Loucy (cell line): ENCODE data around the gene FAM53B.
A peak's percentile ranks its signal among the peaks of the same experiment; 100 is the strongest.

ENCODE experiments used
- H2AFZ ChIP-seq: fragments of 200-600 bp; sonication (generic); 2 replicates; pipeline ENCODE4 v1.6.0; 2016; ENCODE audit warnings: antibody characterized with exemption, mild to moderate bottlenecking, low read length, moderate library complexity
- H3F3A ChIP-seq: fragments of 200-600 bp; 2 replicates; pipeline ENCODE4 v1.6.0; 2016; ENCODE audit warnings: antibody characterized with exemption, low read depth, mild to moderate bottlenecking
- H3K27me3 ChIP-seq: fragments of 200-600 bp; sonication (generic); 2 replicates; pipeline ENCODE4 v1.6.1; 2014; ENCODE audit warnings: low read length, mild to moderate bottlenecking; ENCODE audit not compliant: insufficient read depth, poor library complexity, severe bottlenecking
- H3K36me3 ChIP-seq: fragments of 200-600 bp; sonication (generic); 2 replicates; pipeline ENCODE4 v1.6.1; 2016; ENCODE audit warnings: low read length; ENCODE audit not compliant: insufficient read depth
- H3K4me1 ChIP-seq: fragments of 200-600 bp; sonication (generic); 2 replicates; pipeline ENCODE4 v1.5.1; 2014; ENCODE audit warnings: low read length, mild to moderate bottlenecking; ENCODE audit not compliant: insufficient read depth, poor library complexity, severe bottlenecking
- H3K4me2 ChIP-seq: fragments of 200-600 bp; sonication (generic); 2 replicates; pipeline ENCODE4 v1.6.0; 2014; ENCODE audit warnings: antibody characterized with exemption, low read length, low read depth, mild to moderate bottlenecking; ENCODE audit not compliant: poor library complexity, severe bottlenecking
- H3K4me3 ChIP-seq: fragments of 200-600 bp; sonication (generic); 2 replicates; pipeline ENCODE4 v1.5.1; 2014; ENCODE audit warnings: low read length, mild to moderate bottlenecking, mixed read lengths; ENCODE audit not compliant: poor library complexity, severe bottlenecking
- H3K79me2 ChIP-seq: fragments of 200-600 bp; sonication (generic); 2 replicates; pipeline ENCODE4 v1.6.1; 2014; ENCODE audit warnings: low read length; ENCODE audit not compliant: insufficient read depth
- H3K9ac ChIP-seq: fragments of 200-600 bp; sonication (generic); 2 replicates; pipeline ENCODE4 v1.6.0; 2014; ENCODE audit warnings: mild to moderate bottlenecking, low read depth, low read length, moderate library complexity; ENCODE audit not compliant: poor library complexity, severe bottlenecking
- H3K9me2 ChIP-seq: fragments of 200-600 bp; sonication (generic); replicated peaks from 2 replicates; pipeline ENCODE4 v1.6.1; 2016; ENCODE audit warnings: low read depth, low read length, mixed read lengths
- H3K9me3 ChIP-seq: fragments of 200-600 bp; sonication (generic); 2 replicates; pipeline ENCODE4 v1.6.1; 2014; ENCODE audit warnings: mild to moderate bottlenecking, antibody characterized with exemption, low read length, low read depth; ENCODE audit not compliant: insufficient read depth
- H4K20me1 ChIP-seq: fragments of 200-600 bp; sonication (generic); 2 replicates; pipeline ENCODE4 v1.6.0; 2014; ENCODE audit warnings: antibody characterized with exemption, low read length, mild to moderate bottlenecking; ENCODE audit not compliant: insufficient read depth, poor library complexity, severe bottlenecking
- EZH2phosphoT487 ChIP-seq: fragments of 200-600 bp; IDR thresholded peaks from 2 replicates; pipeline ENCODE4 v1.6.1; 2018; ENCODE audit warnings: antibody characterized with exemption, mild to moderate bottlenecking, moderate library complexity, borderline replicate concordance
- TF ChIP-seq, protein P1 (sequence below): fragments of 200-600 bp; sonication (generic); conservative IDR thresholded peaks from 2 replicates; pipeline ENCODE4 v1.5.1; 2014; ENCODE audit warnings: mild to moderate bottlenecking, antibody characterized with exemption, low read length

FAM53B gene

DNA sequence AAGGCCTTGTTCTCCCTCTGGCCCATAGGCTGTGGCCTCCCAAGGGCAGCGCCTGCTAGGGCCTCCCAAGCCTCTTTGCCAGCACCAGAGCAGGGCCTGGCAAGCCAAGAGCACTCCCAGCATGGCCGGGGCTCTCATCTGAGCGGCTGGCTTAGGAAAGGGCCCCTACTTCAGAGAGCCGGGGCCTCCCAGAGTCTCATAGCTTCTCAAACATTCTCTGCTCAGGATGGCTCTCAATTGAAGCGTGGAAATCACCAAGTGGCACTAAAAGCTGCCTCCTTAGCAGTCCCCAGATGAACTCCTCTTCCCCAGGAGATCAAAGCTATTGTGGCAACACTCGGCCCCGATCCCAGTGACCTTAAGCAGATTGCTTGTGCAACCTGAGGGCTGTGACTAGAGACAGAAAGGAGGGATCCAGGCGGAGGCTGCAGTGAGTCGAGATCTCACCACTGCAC, 69.4 kb downstream of the FAM53B start:
- no peaks in the 10 kb centered on the region for H3K27me3 ChIP-seq
- peaks cover 14% of the 10 kb centered on the region for H3K4me1 ChIP-seq
- H3K9me3 ChIP-seq = no peaks in the 10 kb centered on the region
- no peaks in the 10 kb centered on the region for H3F3A ChIP-seq
- no peak overlapping the region for H3K4me2 ChIP-seq
- no peak overlapping the region for H3K9ac ChIP-seq
- H2AFZ ChIP-seq = no peak overlapping the region
- no peak for TF ChIP-seq EZH2phosphoT487
- H4K20me1 ChIP-seq = peaks cover 15% of the 10 kb centered on the region
- peaks cover 34% of the 10 kb centered on the region; the same call in 1 of the 2 replicates for H3K36me3 ChIP-seq
- H3K4me3 ChIP-seq = no peak overlapping the region
- peaks cover 84% of the 10 kb centered on the region for H3K79me2 ChIP-seq
- H3K9me2 ChIP-seq = no peaks in the 10 kb centered on the region

DNA sequence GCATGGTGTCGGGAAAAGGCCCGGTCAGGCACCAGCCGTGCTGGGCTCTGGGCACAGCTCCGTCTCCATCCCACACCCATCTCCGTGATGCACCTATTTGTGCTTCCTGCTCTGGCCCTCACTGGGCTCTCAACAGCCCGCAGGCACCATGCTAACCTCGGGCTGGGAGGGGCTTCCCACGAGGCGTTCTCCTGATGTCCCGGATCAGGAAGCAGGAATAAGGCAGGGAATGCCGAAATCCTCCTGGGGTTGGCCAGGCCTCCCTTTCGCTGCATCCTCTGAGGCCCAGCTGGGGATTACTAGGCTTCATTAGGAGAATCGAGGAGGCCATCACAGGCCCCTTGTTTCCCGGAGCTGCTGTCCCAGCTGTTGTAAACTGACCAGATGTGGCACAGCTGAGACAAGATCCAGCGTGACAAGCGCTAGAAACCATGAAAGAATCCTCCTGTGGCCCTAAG, 72.0 kb downstream of the FAM53B start:
- no peaks in the 10 kb centered on the region for H3K9me3 ChIP-seq
- no peak for TF ChIP-seq EZH2phosphoT487
- TF ChIP-seq, protein P1, sequence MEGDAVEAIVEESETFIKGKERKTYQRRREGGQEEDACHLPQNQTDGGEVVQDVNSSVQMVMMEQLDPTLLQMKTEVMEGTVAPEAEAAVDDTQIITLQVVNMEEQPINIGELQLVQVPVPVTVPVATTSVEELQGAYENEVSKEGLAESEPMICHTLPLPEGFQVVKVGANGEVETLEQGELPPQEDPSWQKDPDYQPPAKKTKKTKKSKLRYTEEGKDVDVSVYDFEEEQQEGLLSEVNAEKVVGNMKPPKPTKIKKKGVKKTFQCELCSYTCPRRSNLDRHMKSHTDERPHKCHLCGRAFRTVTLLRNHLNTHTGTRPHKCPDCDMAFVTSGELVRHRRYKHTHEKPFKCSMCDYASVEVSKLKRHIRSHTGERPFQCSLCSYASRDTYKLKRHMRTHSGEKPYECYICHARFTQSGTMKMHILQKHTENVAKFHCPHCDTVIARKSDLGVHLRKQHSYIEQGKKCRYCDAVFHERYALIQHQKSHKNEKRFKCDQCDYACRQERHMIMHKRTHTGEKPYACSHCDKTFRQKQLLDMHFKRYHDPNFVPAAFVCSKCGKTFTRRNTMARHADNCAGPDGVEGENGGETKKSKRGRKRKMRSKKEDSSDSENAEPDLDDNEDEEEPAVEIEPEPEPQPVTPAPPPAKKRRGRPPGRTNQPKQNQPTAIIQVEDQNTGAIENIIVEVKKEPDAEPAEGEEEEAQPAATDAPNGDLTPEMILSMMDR = no peak
- H3K4me2 ChIP-seq = no peak overlapping the region
- H3K27me3 ChIP-seq = no peaks in the 10 kb centered on the region
- H3F3A ChIP-seq = no peaks in the 10 kb centered on the region
- H3K9ac ChIP-seq = no peak overlapping the region
- no peak overlapping the region for H2AFZ ChIP-seq
- no peak overlapping the region for H3K4me3 ChIP-seq
- peaks cover 5% of the 10 kb centered on the region for H3K4me1 ChIP-seq
- peaks cover 25% of the 10 kb centered on the region; the same call in 1 of the 2 replicates for H3K36me3 ChIP-seq
- H3K9me2 ChIP-seq = no peaks in the 10 kb centered on the region
- peaks cover 66% of the 10 kb centered on the region for H3K79me2 ChIP-seq
- peaks cover 15% of the 10 kb centered on the region for H4K20me1 ChIP-seq

DNA sequence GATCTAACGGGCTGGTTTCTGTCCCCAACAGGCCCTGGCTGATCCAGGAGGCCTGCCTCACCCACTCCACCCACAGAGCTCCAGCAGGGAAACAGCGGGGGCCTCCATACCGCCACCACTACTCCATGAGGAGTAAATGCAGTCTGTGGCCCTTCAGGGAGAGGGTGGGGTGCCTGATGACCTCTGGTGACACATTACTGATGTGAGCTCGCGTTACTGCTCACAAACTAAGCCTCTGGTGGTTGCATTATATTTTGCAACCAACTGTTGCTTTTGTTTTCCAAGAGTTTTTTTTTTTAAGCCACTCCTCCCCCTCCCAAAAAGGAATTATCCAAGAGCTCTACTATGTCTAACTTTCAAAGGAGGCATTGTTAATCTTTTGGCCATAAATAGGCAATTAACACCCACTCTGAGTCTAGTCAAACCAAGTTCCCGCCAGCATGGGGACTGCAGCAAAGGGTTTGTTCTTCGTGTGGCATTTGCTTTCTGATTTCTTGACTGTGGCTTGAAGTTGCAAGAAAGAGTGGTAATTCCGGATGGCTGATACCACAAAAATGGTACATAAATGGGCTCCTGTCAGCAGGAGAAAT, 72.6 kb downstream of the FAM53B start:
- H3K4me3 ChIP-seq = no peak overlapping the region
- H3K36me3 ChIP-seq = peaks cover 24% of the 10 kb centered on the region; the same call in 1 of the 2 replicates
- no peak overlapping the region for H3K4me2 ChIP-seq
- H3K79me2 ChIP-seq = peaks cover 63% of the 10 kb centered on the region
- no peaks in the 10 kb centered on the region for H3K9me2 ChIP-seq
- no peak overlapping the region for H3K9ac ChIP-seq
- H3K4me1 ChIP-seq = peaks cover 5% of the 10 kb centered on the region
- TF ChIP-seq, protein P1 = peak; percentile 17; the same call in 1 of the 2 replicates
- TF ChIP-seq EZH2phosphoT487 = no peak
- H4K20me1 ChIP-seq = peaks cover 14% of the 10 kb centered on the region
- H3F3A ChIP-seq = no peaks in the 10 kb centered on the region
- no peaks in the 10 kb centered on the region for H3K27me3 ChIP-seq
- no peaks in the 10 kb centered on the region for H3K9me3 ChIP-seq
- no peak overlapping the region for H2AFZ ChIP-seq

DNA sequence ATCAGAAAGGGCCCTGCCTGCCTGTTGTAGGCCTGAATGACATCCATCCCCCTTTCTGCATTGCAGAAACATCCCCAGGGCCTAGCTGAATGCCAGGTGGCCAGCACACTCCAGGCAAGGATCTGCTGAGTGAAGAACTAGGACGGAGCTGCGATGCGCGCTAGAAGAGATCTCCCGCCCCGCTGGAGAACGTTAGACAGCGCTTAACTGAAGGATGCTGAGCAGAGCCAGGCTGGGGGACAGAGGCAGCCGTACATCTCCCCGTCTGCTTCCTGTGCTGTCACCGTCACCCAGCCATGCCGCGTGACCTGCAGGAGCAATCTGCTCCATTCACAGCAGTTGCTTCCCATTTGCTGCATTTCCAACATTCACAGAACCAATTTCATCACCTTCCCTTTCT, 73.3 kb downstream of the FAM53B start:
- Histone ChIP-seq H3F3A (no peaks in the 10 kb centered on the region), H3K36me3 (peaks cover 31% of the 10 kb centered on the region; the same call in 1 of the 2 replicates), H3K4me1 (peaks cover 5% of the 10 kb centered on the region), H4K20me1 (peaks cover 14% of the 10 kb centered on the region), H3K9me3 (no peaks in the 10 kb centered on the region), H2AFZ (no peak overlapping the region), H3K27me3 (no peaks in the 10 kb centered on the region), H3K4me3 (no peak overlapping the region), H3K79me2 (peaks cover 56% of the 10 kb centered on the region), H3K9ac (no peak overlapping the region), H3K9me2 (no peaks in the 10 kb centered on the region), H3K4me2 (no peak overlapping the region)
- TF ChIP-seq EZH2phosphoT487 = no peak
- TF ChIP-seq, protein P1 = no peak
